SU-DHL-6 (cell line): ENCODE results near the gene TMA7.
"Not testable (repeated sequence)": the region's sequence is repeated elsewhere in the genome, so short reads cannot be mapped to it uniquely, and the experiment has no call there.

Source experiments
- H2AFZ ChIP-seq: fragments of 200-600 bp; sonication (generic); 2 replicates; pipeline ENCODE4 v1.6.1; 2014; ENCODE audit warnings: low read depth, mild to moderate bottlenecking, moderate library complexity, mixed read lengths, antibody characterized with exemption, low read length; ENCODE audit not compliant: severe bottlenecking
- H3F3A ChIP-seq: fragments of 200-600 bp; shearing (Covaris generic); 2 replicates; pipeline ENCODE4 v1.6.0; 2016; ENCODE audit warnings: antibody characterized with exemption, mild to moderate bottlenecking; ENCODE audit not compliant: insufficient read depth
- H3K27ac ChIP-seq: fragments of 200-600 bp; sonication (generic); 2 replicates; pipeline ENCODE4 v1.5.1; 2016; ENCODE audit warnings: low read depth, mild to moderate bottlenecking, low read length, moderate library complexity, mixed read lengths
- H3K27me3 ChIP-seq: fragments of 200-600 bp; sonication (generic), shearing (Covaris generic); 2 replicates; pipeline ENCODE4 v1.6.0; 2014; ENCODE audit warnings: mild to moderate bottlenecking, low read length
- H3K36me3 ChIP-seq: fragments of 200-600 bp; sonication (generic); 2 replicates; pipeline ENCODE4 v1.6.1; 2014; ENCODE audit warnings: mild to moderate bottlenecking, low read length, mixed read lengths
- H3K4me2 ChIP-seq: fragments of 300-600, 200-600 bp; shearing (Covaris generic), sonication (generic); 2 replicates; pipeline ENCODE4 v1.6.0; 2014; ENCODE audit warnings: low read length, low read depth, mild to moderate bottlenecking; ENCODE audit not compliant: poor library complexity, severe bottlenecking
- H3K4me3 ChIP-seq: fragments of 200-600 bp; sonication (generic); 2 replicates; pipeline ENCODE4 v1.5.1; 2014; ENCODE audit warnings: antibody characterized with exemption, low read length, mild to moderate bottlenecking, mixed read lengths; ENCODE audit not compliant: insufficient read depth, poor library complexity, severe bottlenecking
- H3K79me2 ChIP-seq: fragments of 200-600 bp; sonication (generic); 2 replicates; pipeline ENCODE4 v1.6.1; 2014; ENCODE audit warnings: mild to moderate bottlenecking, low read length, moderate library complexity; ENCODE audit not compliant: insufficient read depth
- H3K9ac ChIP-seq: fragments of 200-600 bp; sonication (generic); 2 replicates; pipeline ENCODE4 v1.7.0; 2014; ENCODE audit warnings: mild to moderate bottlenecking, low read length
- H3K9me2 ChIP-seq: fragments of 200-600 bp; sonication (generic); replicated peaks from 2 replicates; pipeline ENCODE4 v1.6.1; 2014; ENCODE audit warnings: low read length; ENCODE audit not compliant: insufficient read depth
- H3K9me3 ChIP-seq: fragments of 200-600 bp; sonication (generic); 2 replicates; pipeline ENCODE4 v1.6.1; 2014; ENCODE audit warnings: low read length, mixed read lengths; ENCODE audit not compliant: insufficient read depth
- H4K20me1 ChIP-seq: fragments of 200-600 bp; sonication (generic); 2 replicates; pipeline ENCODE4 v1.6.1; 2014; ENCODE audit warnings: low read depth, mild to moderate bottlenecking, antibody characterized with exemption, low read length, moderate library complexity, mixed read lengths
- EZH2phosphoT487 ChIP-seq: fragments of 200-600 bp; sonication (generic), shearing (Covaris generic); conservative IDR thresholded peaks from 2 replicates; pipeline ENCODE4 v1.6.1; 2018; ENCODE audit warnings: mild to moderate bottlenecking, antibody characterized with exemption, low read length, moderate library complexity, mixed read lengths
- TF ChIP-seq, protein P1 (sequence below): fragments of 200-600 bp; sonication (generic); IDR thresholded peaks from one replicate; pipeline ENCODE4 v1.5.1; 2017; ENCODE audit warnings: antibody characterized with exemption, mild to moderate bottlenecking, low read length, moderate library complexity; ENCODE audit not compliant: insufficient read depth, poor library complexity, severe bottlenecking

The TMA7 gene

DNA sequence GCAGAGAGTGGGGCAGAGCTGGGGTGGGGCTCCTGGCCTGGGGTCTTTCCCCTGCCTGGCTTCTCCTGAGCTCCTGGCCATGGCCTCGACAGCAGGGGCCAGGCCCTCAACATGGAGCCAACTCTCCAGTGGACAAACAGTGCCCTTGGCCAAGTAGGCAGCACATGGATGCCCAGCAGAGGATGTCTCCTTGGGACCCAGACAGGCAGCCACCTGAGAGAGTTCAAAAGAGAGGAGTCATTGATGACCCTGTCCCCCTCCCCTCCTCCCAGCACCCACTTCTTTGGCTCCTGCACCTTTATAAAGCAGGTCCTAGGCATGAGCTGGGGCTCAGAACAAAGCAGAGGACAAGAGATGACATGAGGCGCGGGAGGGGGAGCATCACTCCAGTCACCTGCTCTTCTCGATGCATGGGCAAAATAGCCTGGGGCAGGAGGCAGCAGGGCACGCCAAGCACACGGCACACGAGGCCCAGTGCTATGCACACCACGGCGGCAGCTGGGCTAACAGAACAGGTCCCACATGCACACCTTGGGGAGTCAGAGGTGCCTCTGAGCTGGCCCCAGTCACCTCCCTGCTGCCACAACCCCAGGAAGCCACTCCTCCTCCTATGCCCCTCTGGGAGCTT is 36.5 kb downstream of the TMA7 start:
- no peak overlapping the region for H3K4me2 ChIP-seq
- H3K79me2 ChIP-seq, result no peaks in the 10 kb centered on the region
- no peak overlapping the region for H3K27ac ChIP-seq
- no peaks in the 10 kb centered on the region for H3K9me3 ChIP-seq
- TF ChIP-seq, protein P1, sequence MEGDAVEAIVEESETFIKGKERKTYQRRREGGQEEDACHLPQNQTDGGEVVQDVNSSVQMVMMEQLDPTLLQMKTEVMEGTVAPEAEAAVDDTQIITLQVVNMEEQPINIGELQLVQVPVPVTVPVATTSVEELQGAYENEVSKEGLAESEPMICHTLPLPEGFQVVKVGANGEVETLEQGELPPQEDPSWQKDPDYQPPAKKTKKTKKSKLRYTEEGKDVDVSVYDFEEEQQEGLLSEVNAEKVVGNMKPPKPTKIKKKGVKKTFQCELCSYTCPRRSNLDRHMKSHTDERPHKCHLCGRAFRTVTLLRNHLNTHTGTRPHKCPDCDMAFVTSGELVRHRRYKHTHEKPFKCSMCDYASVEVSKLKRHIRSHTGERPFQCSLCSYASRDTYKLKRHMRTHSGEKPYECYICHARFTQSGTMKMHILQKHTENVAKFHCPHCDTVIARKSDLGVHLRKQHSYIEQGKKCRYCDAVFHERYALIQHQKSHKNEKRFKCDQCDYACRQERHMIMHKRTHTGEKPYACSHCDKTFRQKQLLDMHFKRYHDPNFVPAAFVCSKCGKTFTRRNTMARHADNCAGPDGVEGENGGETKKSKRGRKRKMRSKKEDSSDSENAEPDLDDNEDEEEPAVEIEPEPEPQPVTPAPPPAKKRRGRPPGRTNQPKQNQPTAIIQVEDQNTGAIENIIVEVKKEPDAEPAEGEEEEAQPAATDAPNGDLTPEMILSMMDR, result no peak
- no peaks in the 10 kb centered on the region for H4K20me1 ChIP-seq
- H3K36me3 ChIP-seq, result no peaks in the 10 kb centered on the region
- H3K4me3 ChIP-seq, result no peak overlapping the region
- no peak overlapping the region for H2AFZ ChIP-seq
- H3K27me3 ChIP-seq, result no peaks in the 10 kb centered on the region
- H3K9ac ChIP-seq, result no peak overlapping the region
- H3K9me2 ChIP-seq, result no peaks in the 10 kb centered on the region
- peaks cover 14% of the 10 kb centered on the region for H3F3A ChIP-seq

DNA sequence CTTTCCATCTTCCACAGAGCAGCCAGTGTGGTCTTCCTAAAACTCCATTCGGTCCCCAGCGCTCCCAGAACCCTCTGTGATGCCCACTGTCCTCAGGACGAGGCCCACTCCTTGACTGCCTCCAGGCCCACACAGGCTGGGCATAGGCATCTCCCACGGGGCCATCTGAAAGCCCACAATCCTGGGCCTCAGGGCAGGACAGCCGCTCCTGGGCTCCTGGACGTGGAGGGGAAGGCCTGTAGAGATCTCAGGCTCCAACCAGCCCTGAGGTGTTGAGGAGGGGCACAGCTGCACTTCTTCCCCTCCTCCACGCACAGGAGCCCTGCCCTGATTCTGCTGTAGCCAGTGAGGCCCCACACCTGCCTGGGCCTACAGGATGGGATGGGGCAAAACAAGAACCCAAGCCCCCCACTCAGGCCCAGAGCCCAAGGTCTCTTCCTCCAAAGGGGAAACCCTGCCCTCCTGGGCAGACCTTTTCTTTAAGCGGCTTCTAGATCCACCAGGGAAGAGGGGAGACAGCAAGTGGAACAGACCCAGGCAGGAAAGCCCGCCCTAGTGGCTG is 38.0 kb downstream of the TMA7 start:
- no peak overlapping the region for H3K4me3 ChIP-seq
- H3K9ac ChIP-seq, result no peak overlapping the region
- H3K27ac ChIP-seq, result no peak overlapping the region

DNA sequence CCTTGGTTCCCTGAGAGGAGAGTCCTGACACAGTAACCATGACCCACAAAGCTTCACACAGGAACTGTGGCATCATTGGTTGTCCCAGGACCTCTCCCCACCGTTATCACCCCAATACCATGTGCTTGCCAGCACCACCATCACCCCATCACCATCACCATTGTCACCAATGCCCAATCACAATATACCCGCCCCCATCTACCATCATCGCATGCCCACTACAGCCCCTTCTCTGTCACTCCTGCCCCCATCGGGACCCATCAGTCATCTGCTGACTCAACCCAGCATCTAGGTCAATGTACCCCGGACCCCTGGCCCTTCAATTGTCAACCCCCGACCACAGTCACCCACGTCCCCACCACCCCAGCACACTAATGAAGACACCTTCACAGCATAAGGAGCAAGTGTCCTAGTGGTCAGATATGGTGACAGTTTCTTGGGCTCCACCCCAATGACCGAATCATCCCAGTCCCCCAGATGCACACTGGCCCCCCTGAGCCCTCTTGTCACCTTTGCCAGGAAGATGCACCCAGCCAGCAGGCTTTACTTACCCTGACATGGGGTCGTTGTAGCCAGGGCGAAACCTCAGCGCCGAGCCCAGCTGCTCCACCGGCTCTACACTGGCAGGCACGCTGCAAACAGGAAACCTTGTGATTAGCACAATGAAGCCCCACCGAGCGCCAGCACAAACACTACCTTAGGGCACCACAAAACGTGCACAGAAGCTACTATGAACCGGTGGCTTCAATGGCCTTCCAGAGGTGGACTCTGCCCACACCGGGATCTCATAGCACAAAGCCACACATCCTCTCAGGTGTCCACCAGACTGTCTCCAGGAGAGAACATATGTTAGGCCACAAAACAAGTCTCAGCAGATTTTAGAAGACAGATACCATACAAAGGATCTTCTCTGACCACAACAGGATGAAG is 38.8 kb downstream of the TMA7 start:
- Histone ChIP-seq H3K79me2 (no peaks in the 10 kb centered on the region), H3K36me3 (no peaks in the 10 kb centered on the region), H3K27me3 (no peaks in the 10 kb centered on the region), H3K9me2 (no peaks in the 10 kb centered on the region), H3K9me3 (no peaks in the 10 kb centered on the region), H4K20me1 (no peaks in the 10 kb centered on the region), H3K9ac (peak overlapping the region; percentile 39), H2AFZ (peak overlapping the region; percentile 81), H3K4me3 (no peak overlapping the region), H3K27ac (peak overlapping the region; percentile 45), H3K4me2 (peak overlapping the region; percentile 49), H3F3A (peaks cover under 1% of the 10 kb centered on the region; the same call in 1 of the 2 replicates)
- no peak for TF ChIP-seq EZH2phosphoT487
- TF ChIP-seq, protein P1, result no peak

More for the DNA sequence above, 38.0 kb downstream of the TMA7 start:
- no peak overlapping the region for H2AFZ ChIP-seq
- no peaks in the 10 kb centered on the region for H4K20me1 ChIP-seq
- no peak overlapping the region for H3K4me2 ChIP-seq
- no peaks in the 10 kb centered on the region for H3K36me3 ChIP-seq
- H3K9me3 ChIP-seq, result no peaks in the 10 kb centered on the region
- H3K79me2 ChIP-seq, result no peaks in the 10 kb centered on the region
- peaks cover 7% of the 10 kb centered on the region for H3F3A ChIP-seq
- H3K27me3 ChIP-seq, result no peaks in the 10 kb centered on the region
- no peaks in the 10 kb centered on the region for H3K9me2 ChIP-seq
- TF ChIP-seq EZH2phosphoT487, result no peak
- TF ChIP-seq, protein P1, result no peak

DNA sequence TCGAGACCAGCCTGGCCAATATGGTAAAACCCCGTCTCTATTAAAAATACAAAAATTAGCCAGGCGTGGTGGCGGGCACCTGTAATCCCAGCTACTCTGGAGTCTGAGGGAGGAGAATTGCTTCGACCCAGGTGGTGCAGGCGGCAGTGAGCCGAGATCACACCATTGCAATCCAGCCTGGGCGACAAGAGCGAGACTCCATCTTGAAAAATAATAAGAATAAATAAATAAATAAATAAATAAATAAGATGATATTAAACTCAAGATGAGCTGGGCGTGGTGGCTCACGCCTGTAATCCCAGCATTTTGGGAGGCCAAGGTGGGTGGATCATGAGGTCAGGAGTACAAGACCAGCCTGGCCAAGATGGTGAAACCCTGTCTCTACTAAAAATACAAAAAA is 40.8 kb downstream of the TMA7 start:
- H3K27me3 ChIP-seq, H4K20me1 ChIP-seq, H3K4me3 ChIP-seq, H3K36me3 ChIP-seq, H2AFZ ChIP-seq, H3K4me2 ChIP-seq, H3K27ac ChIP-seq, H3K79me2 ChIP-seq, H3K9me2 ChIP-seq, H3K9me3 ChIP-seq, H3K9ac ChIP-seq, H3F3A ChIP-seq: not testable (repeated sequence)

DNA sequence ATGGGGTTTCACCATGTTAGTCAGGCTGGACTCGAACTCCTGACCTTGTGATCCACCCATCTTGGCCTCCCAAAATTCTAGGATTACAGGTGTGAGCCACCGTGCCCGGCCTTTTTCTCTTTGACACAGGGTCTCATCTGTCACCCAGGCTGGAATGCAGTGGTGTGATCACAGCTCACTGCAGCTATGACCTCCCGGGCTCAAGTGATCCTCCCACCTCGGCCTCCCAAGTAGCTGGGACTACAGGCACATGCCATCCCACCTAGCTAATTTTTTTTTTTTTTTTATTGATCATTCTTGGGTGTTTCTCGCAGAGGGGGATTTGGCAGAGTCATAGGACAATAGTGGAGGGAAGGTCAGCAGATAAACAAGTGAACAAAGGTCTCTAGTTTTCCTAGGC is 42.8 kb downstream of the TMA7 start:
- H3K9me3 ChIP-seq, H3K79me2 ChIP-seq, H3K27me3 ChIP-seq, H2AFZ ChIP-seq, H3K27ac ChIP-seq, H3K9me2 ChIP-seq, H3K36me3 ChIP-seq, H4K20me1 ChIP-seq, H3K4me3 ChIP-seq, H3K4me2 ChIP-seq, H3F3A ChIP-seq, H3K9ac ChIP-seq: not testable (repeated sequence)
